ENCODE results near the gene KDM4C. TPM values are rescaled to one million over a fixed set of nuclear protein-coding genes. Genes with fewer than 3 reads are reported as not detected.
A peak's percentile ranks its signal among the peaks of the same experiment; 100 is the strongest.

KDM4C gene
- total and polyA plus RNA-seq, 2 of the 4 experiments (the other 2 are of a cell fraction), result 11.8 to 23.8 TPM

DNA sequence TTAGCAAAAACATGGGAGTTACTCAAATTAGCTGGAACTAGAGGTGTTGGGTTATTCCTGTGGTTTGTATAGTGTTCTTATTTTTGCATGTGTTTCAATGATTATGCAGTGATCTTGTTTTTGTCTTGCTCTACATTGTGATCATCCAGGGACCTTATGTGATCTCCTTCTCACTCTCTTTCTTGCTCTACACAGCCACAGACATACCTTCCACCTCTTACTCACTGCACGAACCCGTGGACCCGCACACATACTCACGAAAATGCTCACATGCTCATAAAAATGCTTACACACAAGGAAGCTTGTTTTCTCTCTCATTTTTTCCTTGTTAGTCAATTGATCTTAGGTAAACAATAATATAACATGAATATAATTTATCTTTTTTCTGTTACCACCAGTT, 187.1 kb downstream of the KDM4C start:
- WGBS, 2 experiments (ENCODE audit: extremely low coverage in 2 of 2, insufficient read length in 1 of 2), result 80% methylated on average over 1 of the region's 4 CpGs; no CpG with 5 or more reads in 1 of the 2 experiments
- Histone ChIP-seq H2AFZ (replicated peaks; ENCODE audit: low read length, poor library complexity) (no peak overlapping the region), H3K4me2 (ENCODE audit: low read depth, low read length) (no peak overlapping the region), H3K4ac (ENCODE audit: low read depth, low read length) (0 out of 2 replicates have a peak overlapping the region, but pooled peaks have one; percentile 28), H2AK5ac (ENCODE audit: low read depth, low read length) (no peak overlapping the region; the same call in 1 of the 2 replicates), H3K79me1 (ENCODE audit: low read depth in 1 of 2, low read length in 2 of 2) (peaks cover 0 to 6% of the 10 kb centered on the region in 2 experiments; a peak in 1 of 4 replicates), H3K9me1 (ENCODE audit: insufficient read depth, low read length) (peaks cover 3% of the 10 kb centered on the region), H3K27ac (ENCODE audit: insufficient read depth, low read length) (no peak overlapping the region), H3K4me1 (ENCODE audit: control insufficient read depth, insufficient read depth, low read length) (peaks cover 2% of the 10 kb centered on the region; the same call in 1 of the 2 replicates), H4K91ac (ENCODE audit: insufficient read depth, low read depth, low read length) (no peak overlapping the region; the same call in 1 of the 2 replicates), H3K23ac (ENCODE audit: low read depth, low read length) (peak overlapping the region; percentile 26; the same call in 1 of the 2 replicates), H3K27me3 (ENCODE audit: control insufficient read depth, insufficient read depth, low read length) (no peaks in the 10 kb centered on the region), H2BK15ac (ENCODE audit: low read depth, low read length) (0 out of 3 replicates have a peak overlapping the region, but pooled peaks have one; percentile 70), H2BK120ac (ENCODE audit: low read depth, low read length) (0 out of 2 replicates have a peak overlapping the region, but pooled peaks have one; percentile 1), H4K5ac (ENCODE audit: low read depth, low read length) (no peak overlapping the region), H2BK5ac (ENCODE audit: low read depth, low read length, poor library complexity, severe bottlenecking) (peak overlapping the region; percentile 54), H2BK20ac (ENCODE audit: low read depth, low read length) (0 out of 2 replicates have a peak overlapping the region, but pooled peaks have one; percentile 62), H3K36me3 (ENCODE audit: control insufficient read depth, insufficient read depth, low read length) (no peaks in the 10 kb centered on the region), H3K9ac (ENCODE audit: low read depth, low read length) (no peak overlapping the region), H4K8ac (ENCODE audit: low read depth in 2 of 2, low read length in 2 of 2) (peak overlapping the region in 1 of 2 experiments; percentile 26; a peak in 1 of 4 replicates), H3K14ac (replicated peaks; ENCODE audit: low read depth, low read length) (peak overlapping the region; percentile 2), H3K56ac (ENCODE audit: extremely low read depth, insufficient read depth, low read length) (no peak overlapping the region), H3K4me3 (ENCODE audit: insufficient read depth, low read depth, low read length) (no peak overlapping the region), H2AK9ac (replicated peaks; ENCODE audit: low read depth, low read length, poor library complexity) (no peak overlapping the region), H3K18ac (ENCODE audit: low read depth, low read length) (peak overlapping the region; percentile 11; the same call in 1 of the 2 replicates), H4K20me1 (ENCODE audit: insufficient read depth, low read length) (no peaks in the 10 kb centered on the region; the same call in 1 of the 2 replicates), H3K9me3 (ENCODE audit: control insufficient read depth, insufficient read depth, low read length) (no peaks in the 10 kb centered on the region)
- intact Hi-C loops (cut with micrococcal nuclease), result no loop called here
- ATAC-seq (ENCODE audit: low read depth), result no peak
- in situ Hi-C loops (cut with MboI; ENCODE audit: low sequenced_read_pairs), result no loop called here
- BruUV-seq (replicated peaks), result no TSS peak
- CTCF ChIA-PET, result interaction anchor here (1.2 kb wide), 1 partner anchor 13 kb away, joined by 3 read pairs; no protein-coding TSS in a partner anchor
- peak; percentile 53 for DNase-seq
- POLR2A ChIA-PET (ENCODE audit: unreplicated experiment), result no interaction called here
- TF ChIP-seq RFX5 (IDR thresholded peaks at IDR 0.05; ENCODE audit: low read depth, low read length) (no peak), SMC3 (IDR thresholded peaks at IDR 0.05; ENCODE audit: low read depth, low read length) (no peak), CHD1 (IDR thresholded peaks at IDR 0.05; ENCODE audit: low read depth, low read length) (no peak), FOS (IDR thresholded peaks at IDR 0.05; ENCODE audit: low read depth, low read length) (no peak), RAD21 (IDR thresholded peaks at IDR 0.05; ENCODE audit: low read length) (no peak), BHLHE40 (IDR thresholded peaks at IDR 0.05; ENCODE audit: low read depth, low read length) (no peak), RCOR1 (IDR thresholded peaks at IDR 0.05; ENCODE audit: insufficient replicate concordance, low read length) (no peak), MAZ (IDR thresholded peaks at IDR 0.05; ENCODE audit: borderline replicate concordance, low read depth, low read length) (no peak), NFE2L2 (IDR thresholded peaks at IDR 0.05; ENCODE audit: low read depth, low read length) (no peak), MXI1 (IDR thresholded peaks at IDR 0.05; ENCODE audit: borderline replicate concordance, low read depth, low read length) (no peak), CEBPB (IDR thresholded peaks at IDR 0.05; ENCODE audit: low read depth, low read length) (no peak), MAFK (IDR thresholded peaks at IDR 0.05; ENCODE audit: low read depth, low read length) (no peak)
- TF ChIP-seq, protein P1, sequence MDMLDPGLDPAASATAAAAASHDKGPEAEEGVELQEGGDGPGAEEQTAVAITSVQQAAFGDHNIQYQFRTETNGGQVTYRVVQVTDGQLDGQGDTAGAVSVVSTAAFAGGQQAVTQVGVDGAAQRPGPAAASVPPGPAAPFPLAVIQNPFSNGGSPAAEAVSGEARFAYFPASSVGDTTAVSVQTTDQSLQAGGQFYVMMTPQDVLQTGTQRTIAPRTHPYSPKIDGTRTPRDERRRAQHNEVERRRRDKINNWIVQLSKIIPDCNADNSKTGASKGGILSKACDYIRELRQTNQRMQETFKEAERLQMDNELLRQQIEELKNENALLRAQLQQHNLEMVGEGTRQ (IDR thresholded peaks at IDR 0.05; ENCODE audit: low read depth, low read length), result no peak
- TF ChIP-seq, protein P2, sequence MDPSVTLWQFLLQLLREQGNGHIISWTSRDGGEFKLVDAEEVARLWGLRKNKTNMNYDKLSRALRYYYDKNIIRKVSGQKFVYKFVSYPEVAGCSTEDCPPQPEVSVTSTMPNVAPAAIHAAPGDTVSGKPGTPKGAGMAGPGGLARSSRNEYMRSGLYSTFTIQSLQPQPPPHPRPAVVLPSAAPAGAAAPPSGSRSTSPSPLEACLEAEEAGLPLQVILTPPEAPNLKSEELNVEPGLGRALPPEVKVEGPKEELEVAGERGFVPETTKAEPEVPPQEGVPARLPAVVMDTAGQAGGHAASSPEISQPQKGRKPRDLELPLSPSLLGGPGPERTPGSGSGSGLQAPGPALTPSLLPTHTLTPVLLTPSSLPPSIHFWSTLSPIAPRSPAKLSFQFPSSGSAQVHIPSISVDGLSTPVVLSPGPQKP (IDR thresholded peaks at IDR 0.05; ENCODE audit: borderline replicate concordance, low read depth, low read length), result no peak
- dilution Hi-C loops (cut with HindIII; ENCODE audit: low sequenced_read_pairs, unreplicated experiment), result no loop called here
